Esophagus squamous epithelium (tissue), 5 donors: ENCODE results near the gene CCL21. TPM values are rescaled to one million over a fixed set of nuclear protein-coding genes. Genes with fewer than 3 reads are reported as not detected.

Experiments used
- DNase-seq: peaks from one replicate; lab custom pipeline; 2025; lab: John Stamatoyannopoulos, UW
- H3K27ac ChIP-seq, 4 donors: fragments of 200-600 bp; sonication (generic); one replicate each; pipeline ENCODE4 v1.5.1; 2016 to 2019; ENCODE audit warnings: mild to moderate bottlenecking in 1 of 4
- H3K27me3 ChIP-seq, 4 donors: fragments of 200-600 bp; sonication (generic); 1 replicate in 3 of 4; 2 replicates in 1 of 4; pipeline versions ENCODE4 v1.5.1 to v1.6.0; 2017 to 2021; ENCODE audit warnings: antibody characterized with exemption in 1 of 4
- H3K36me3 ChIP-seq, 3 donors: fragments of 200-600 bp; sonication (generic); one replicate each; pipeline ENCODE4 v1.5.1; 2016 to 2019
- H3K4me1 ChIP-seq, 3 donors: fragments of 200-600 bp; sonication (generic); one replicate each; pipeline ENCODE4 v1.5.1; 2017 to 2019
- H3K4me3 ChIP-seq, 4 donors: fragments of 200-600 bp; sonication (generic); 1 replicate in 3 of 4; 2 replicates in 1 of 4; pipeline ENCODE4 v1.5.1; 2016 to 2019; ENCODE audit warnings: mild to moderate bottlenecking in 2 of 4, moderate library complexity in 1 of 4
- H3K9me3 ChIP-seq, 3 donors: fragments of 200-600 bp; sonication (generic); one replicate each; pipeline ENCODE4 v1.5.1; 2016 to 2019
- CTCF ChIP-seq, 6 experiments: fragments of 450-650 bp in 4 of 6; fragments of 200-600 bp in 2 of 6; sonication (generic) in 2 of 6; IDR thresholded peaks; one replicate each; pipeline ENCODE4 v1.5.1; 2016 to 2019; ENCODE audit warnings: antibody characterized with exemption in 6 of 6, mild to moderate bottlenecking in 4 of 6, moderate library complexity in 4 of 6
- POLR2A ChIP-seq, 4 donors: fragments of 450-650 bp; IDR thresholded peaks; one replicate each; pipeline ENCODE4 v1.6.1; 2017; ENCODE audit warnings: antibody characterized with exemption in 4 of 4, mild to moderate bottlenecking in 4 of 4, moderate library complexity in 3 of 4
- WGBS, 2 donors: methylation state at CpG; one replicate each; pipeline ENCODE4 v1.1.5; 2018; 5-methylcytosine and 5-hydroxymethylcytosine counted together
- intact Hi-C: fragments of 100-400 bp; cut with DNase I; formaldehyde crosslinking; loops from one replicate; pipeline ENCODE4 v1.15.0; 2022
- total RNA-seq, 4 donors: library from RNA; depleted of rRNA; stranded (reverse); fragments of >200 nt; gene quantifications; one replicate each; pipeline ENCODE4 v1.1.0, GENCODE V29; 2016
- donor health status: DM: yes; HTN: yes; CAD: no.

The CCL21 gene
- total RNA-seq, 4 donors from 2014 or later: 3.7 to 181 (median 26.9) TPM

GRCh38 chr9:34688329-34689115 is 21.4 kb downstream of the CCL21 start:
- no peaks in the 10 kb centered on the region for H3K36me3 ChIP-seq
- intact Hi-C loops: no loop called here
- H3K27me3 ChIP-seq: no peaks in the 10 kb centered on the region
- no peak for TF ChIP-seq POLR2A (IDR thresholded peaks at IDR 0.05)
- TF ChIP-seq CTCF (IDR thresholded peaks at IDR 0.05): no peak
- H3K4me3 ChIP-seq: no peak overlapping the region
- peak overlapping the region in 1 of 4 donors; percentile 33 for H3K27ac ChIP-seq
- DNase-seq: no peak
- H3K4me1 ChIP-seq: peaks cover 0 to 64% (median 5%) of the 10 kb centered on the region in 3 donors
- H3K9me3 ChIP-seq: no peaks in the 10 kb centered on the region
- 47 to 100% methylated on average over 3 to 4 of the region's 5 CpGs for WGBS, 2 donors

- intact Hi-C loops: no loop called here
- no peak overlapping the region for H3K4me3 ChIP-seq
- no peaks in the 10 kb centered on the region for H3K9me3 ChIP-seq
- no peaks in the 10 kb centered on the region for H3K27me3 ChIP-seq
- DNase-seq: no peak
- 72 to 80% methylated on average over 6 to 8 of the region's 10 CpGs for whole genome bisulfite sequencing, 2 donors
- H3K36me3 ChIP-seq: no peaks in the 10 kb centered on the region
- no peak for TF ChIP-seq POLR2A (IDR thresholded peaks at IDR 0.05)
- TF ChIP-seq CTCF (IDR thresholded peaks at IDR 0.05): no peak
- peak overlapping the region in 1 of 4 donors; percentile 55 for H3K27ac ChIP-seq
- peaks cover 0 to 64% (median 5%) of the 10 kb centered on the region in 3 donors for H3K4me1 ChIP-seq
Measured at GRCh38 chr9:34687276-34688030, 22.5 kb downstream of the CCL21 start.

GRCh38 chr9:34686732-34687131 is 23.2 kb downstream of the CCL21 start:
- WGBS, 2 donors: 40 to 50% methylated on average over 1 of the region's 1 CpG

GRCh38 chr9:34686231-34686630 is 23.7 kb downstream of the CCL21 start:
- WGBS, 2 donors: 57 to 77% methylated on average over 5 of the region's 5 CpGs
- no peaks in the 10 kb centered on the region for H3K36me3 ChIP-seq
- TF ChIP-seq CTCF (IDR thresholded peaks at IDR 0.05): no peak
- no peak for TF ChIP-seq POLR2A (IDR thresholded peaks at IDR 0.05)
- H3K27ac ChIP-seq: peak overlapping the region in 2 of 4 donors; percentile 29 to 55
- H3K27me3 ChIP-seq: no peaks in the 10 kb centered on the region
- peaks cover 0 to 57% (median 5%) of the 10 kb centered on the region in 3 donors for H3K4me1 ChIP-seq
- DNase-seq: no peak
- no peaks in the 10 kb centered on the region for H3K9me3 ChIP-seq
- no peak overlapping the region for H3K4me3 ChIP-seq
- intact Hi-C loops: no loop called here

More at GRCh38 chr9:34686732-34687131, 23.2 kb downstream of the CCL21 start:
- intact Hi-C loops: no loop called here
- DNase-seq: no peak
- H3K36me3 ChIP-seq: no peaks in the 10 kb centered on the region
- H3K4me3 ChIP-seq: no peak overlapping the region
- no peaks in the 10 kb centered on the region for H3K27me3 ChIP-seq
- no peak for TF ChIP-seq CTCF (IDR thresholded peaks at IDR 0.05)
- H3K9me3 ChIP-seq: no peaks in the 10 kb centered on the region
- peaks cover 0 to 62% (median 5%) of the 10 kb centered on the region in 3 donors for H3K4me1 ChIP-seq
- H3K27ac ChIP-seq: peak overlapping the region in 1 of 4 donors; percentile 55

- peaks cover 0 to 50% (median under 1%) of the 10 kb centered on the region in 3 donors for H3K4me1 ChIP-seq
- H3K36me3 ChIP-seq: no peaks in the 10 kb centered on the region
- H3K4me3 ChIP-seq: no peak overlapping the region
- 71 to 100% methylated on average over 1 to 4 of the region's 4 CpGs for WGBS, 2 donors
- no peaks in the 10 kb centered on the region for H3K9me3 ChIP-seq
- TF ChIP-seq POLR2A (IDR thresholded peaks at IDR 0.05) (no peak), CTCF (IDR thresholded peaks at IDR 0.05) (no peak)
- no peak for DNase-seq
- intact Hi-C loops: no loop called here
- H3K27ac ChIP-seq: peak overlapping the region in 2 of 4 donors; percentile 29 to 55
- no peaks in the 10 kb centered on the region for H3K27me3 ChIP-seq
Measured at GRCh38 chr9:34685591-34685990, 24.3 kb downstream of the CCL21 start.
